NCI-H460 (cell line): Measurements from ENCODE around the gene SPRY4. TPM values are rescaled to one million over a fixed set of nuclear protein-coding genes. Genes with fewer than 3 reads are reported as not detected.
"Not testable (repeated sequence)": the region's sequence is repeated elsewhere in the genome, so short reads cannot be mapped to it uniquely, and the experiment has no call there.

Source experiments
- DNase-seq: peaks from one replicate; pipeline ENCODE4 v3.0.0-alpha.2; 2016; ENCODE audit warnings: low read depth; ENCODE audit errors: extremely low read depth
- total RNA-seq: library from RNA; depleted of rRNA; stranded (reverse); fragments of >200 nt; shearing (Covaris generic); gene quantifications from 2 replicates; pipeline ENCODE4 v1.2.3, GENCODE V29; 2014

The SPRY4 gene
- total RNA-seq, 1 experiment from 2014 or later, result 24.7 TPM

DNA sequence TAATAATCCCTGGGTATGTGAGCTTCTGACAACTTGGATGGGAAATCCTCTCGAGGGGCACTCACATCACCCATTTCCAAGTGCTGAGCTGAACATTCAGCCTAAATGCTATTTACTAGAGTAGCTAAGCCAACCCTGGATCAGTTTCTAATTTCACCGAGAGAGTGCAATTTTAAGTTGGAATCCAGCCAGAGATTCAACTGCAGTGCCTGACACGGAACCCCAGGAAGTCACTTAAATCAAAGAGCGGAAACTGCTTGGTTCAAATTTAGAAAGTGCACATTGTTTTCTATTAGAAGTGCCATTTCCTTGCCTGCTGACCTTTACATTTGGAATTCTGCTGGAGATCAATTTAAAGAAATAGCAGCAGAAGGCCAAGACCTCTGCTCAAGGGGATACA is 8.8 kb downstream of the SPRY4 start:
- no peak for DNase-seq

DNA sequence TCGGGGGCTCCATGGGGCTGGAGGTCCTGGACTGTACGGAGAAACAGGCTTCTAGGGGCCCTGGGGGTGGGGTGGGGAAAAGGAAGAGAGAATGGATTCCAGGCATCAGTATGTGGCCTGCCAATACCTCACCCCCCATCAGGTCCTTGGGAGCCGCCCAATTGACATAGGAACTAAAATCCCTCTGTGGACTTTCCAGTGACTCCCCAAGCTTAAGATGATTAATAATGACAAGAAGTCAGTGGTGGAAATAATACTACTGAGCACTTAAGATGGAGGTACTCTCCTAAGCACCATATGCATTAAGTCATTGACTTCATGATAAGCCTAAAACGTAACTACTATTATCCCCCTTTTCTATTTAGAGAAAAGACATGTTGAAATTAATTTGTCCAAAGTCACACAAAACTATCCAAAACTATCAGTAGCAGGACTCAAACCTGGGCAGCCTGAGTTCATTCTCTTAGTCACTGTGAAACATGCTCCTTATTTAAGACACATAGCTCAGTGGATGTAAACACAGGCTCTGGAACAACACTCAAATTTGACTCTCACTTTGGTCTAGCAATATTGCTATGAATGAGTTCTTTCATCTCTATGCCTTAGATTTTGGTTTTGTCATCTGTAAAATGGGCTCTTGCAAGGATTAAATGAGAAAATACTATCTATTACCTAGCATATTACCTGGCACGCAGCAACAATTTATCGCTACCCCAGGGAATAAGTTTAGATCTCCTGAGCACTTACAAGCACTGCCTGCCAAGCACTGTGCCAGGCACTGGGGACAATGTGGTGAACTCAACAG is 9.5 kb downstream of the SPRY4 start:
- no peak for DNase-seq

DNA sequence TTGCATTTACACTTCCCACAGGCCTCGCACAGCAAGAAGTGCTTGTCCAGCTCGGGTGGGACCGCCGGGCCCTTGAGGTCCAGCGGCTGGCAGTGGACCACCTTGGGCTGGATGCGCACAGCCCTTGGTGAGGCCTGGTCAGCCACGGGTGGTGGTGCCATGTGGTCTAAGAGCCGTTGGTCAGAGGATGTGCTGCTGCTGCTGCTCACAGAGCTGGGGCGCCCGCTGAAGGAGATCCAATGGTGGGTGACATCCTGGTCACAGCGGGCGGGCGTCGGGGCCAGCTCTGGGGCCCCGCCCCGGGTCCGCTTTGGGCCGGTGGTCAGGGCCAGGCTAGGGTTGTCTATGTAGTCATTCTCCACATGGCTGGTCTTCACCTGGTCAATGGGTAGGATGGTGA is 10.2 kb downstream of the SPRY4 start:
- DNase-seq, result no peak

DNA sequence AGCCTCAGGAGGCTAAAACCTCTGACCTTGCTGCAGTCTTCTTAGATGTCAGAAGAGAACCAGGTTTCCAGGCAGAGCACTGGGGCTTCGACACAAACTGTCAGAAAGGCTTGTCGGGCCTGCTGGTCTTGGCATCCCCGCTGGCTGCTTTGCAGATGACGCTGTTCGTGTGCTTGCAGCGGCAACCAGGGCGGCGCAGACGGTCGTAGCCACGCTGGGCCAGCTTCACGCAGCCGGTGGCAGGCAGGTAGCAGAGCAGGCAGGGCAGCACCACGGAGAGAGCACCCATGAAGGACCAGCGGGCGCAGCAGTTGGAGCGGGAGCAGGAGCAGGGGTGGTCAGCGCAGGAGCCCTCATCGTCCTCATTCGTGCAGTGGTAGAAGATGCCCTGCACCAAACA is 10.7 kb downstream of the SPRY4 start:
- no peak for DNase-seq

DNA sequence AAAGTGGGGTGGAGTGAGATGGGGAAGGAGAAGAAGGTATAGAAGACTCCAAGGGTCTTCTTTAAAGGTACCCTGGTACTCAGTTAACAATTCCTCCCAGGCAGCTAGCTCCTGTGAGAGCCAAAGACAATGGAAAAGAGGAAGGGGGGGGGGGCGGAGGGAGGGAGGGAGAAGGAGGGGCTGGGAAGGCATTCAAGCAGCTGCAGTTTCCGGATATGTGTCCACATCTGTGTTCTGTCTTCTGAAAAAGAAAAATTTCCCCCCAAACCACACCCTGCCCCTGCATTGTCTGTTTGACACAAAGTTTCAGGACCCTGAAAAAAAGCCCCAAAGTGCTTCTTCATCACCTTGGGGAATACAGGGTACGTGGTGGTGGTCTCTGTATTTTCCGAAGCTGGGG is 11.1 kb downstream of the SPRY4 start:
- DNase-seq, result no peak

DNA sequence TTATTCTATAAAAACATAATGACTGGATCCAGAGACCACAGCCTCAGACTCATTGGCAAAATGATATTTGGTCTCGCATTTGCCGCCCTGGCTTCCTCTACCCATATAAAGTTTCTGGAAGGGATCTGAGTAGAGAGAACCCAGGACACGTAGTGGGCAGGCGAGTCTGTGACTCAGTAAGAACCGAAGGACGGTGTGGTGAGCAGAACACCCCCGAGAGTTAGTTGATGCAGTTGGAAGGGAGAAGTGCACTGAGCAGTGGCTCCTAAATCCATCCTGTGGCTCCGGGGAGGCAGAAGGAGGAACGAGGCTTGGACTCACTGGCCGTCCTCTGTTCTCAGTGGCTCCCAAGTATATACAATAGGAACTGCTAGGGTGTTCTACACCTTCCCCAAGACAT is 11.5 kb downstream of the SPRY4 start:
- no peak for DNase-seq

DNA sequence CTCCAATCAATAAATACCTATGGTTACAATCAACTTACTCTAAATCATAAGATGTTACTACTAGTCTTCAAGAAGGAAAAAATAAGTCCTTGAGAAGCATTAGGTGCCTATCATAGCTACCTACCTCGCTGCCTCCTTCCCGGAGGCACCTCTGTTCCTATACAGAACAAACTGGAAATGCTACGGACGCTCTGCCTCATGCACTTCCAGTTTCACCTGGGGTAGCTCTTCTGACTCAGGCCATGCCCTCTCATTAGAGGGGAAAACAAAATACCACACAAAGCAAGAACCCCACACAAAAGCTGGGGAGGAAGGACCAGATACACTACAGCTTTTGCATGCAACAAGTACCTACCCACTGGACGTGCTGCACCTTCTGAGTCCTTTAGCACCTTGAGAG is 12.4 kb downstream of the SPRY4 start:
- DNase-seq, result no peak

DNA sequence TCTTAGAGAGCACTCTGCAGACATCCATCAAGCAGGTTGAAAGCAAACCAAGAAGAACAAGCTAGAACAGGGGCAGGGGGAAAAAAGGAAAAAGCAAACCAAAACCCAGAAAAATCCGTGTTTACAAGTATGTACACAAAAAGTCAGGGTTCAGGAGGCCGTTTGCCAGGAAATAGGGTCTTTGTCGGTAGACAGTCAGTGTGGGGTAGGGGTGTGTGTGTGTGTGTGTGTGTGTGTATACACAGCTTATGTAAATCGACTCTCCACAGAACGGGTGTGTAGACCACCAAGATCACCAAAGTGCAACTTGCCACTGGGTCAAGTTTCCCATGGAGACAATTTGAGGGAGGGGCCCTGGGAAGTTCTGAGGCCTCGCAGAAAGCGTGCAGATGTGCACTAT is 13.1 kb downstream of the SPRY4 start:
- DNase-seq, result no peak

DNA sequence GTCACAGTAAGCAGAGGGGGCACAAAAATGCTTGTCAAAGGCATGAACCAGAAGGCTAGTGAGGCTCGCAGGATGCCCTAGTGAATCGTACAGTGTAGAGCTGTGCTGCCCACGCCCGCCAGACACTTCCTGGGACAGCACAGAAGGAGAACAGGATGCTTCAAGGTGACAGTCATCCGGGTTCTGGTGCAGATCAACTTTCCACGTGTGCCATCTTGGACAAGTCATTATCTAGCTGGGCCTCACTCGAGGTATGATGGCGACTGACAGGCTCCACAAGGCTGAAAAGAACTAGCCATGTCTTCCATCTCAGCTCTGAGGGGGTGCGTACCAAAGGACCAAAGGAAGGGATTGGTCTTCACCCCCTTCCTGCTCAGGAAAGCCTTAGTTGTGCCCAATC is 14.0 kb downstream of the SPRY4 start:
- no peak for DNase-seq

DNA sequence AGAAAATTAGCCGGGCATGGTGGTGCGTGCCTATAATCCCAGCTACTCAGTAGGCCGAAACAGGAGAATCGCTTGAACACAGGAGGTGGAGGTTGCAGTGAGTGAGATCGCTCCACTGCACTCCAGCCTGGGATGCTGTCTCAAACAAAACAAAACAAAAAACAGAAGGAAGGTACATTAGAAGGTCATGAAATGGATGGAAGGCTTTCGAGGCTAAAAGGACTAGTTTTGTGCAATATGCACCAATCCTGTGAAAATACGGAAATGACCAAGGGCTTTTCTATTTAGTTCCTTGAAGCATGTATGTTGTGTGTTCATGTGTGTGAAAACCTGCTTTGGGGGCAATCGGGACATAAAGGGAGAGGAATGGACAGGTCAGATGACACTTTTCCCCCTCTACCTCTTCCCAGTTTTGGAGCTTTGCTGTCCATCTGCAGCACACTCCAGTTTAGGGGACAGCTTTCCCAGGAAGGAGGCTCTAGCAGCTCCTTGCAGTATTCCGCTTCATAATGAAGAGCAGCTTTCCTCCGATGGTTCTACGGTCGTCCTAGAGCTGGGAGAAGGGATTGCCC is 15.0 kb downstream of the SPRY4 start:
- DNase-seq, result no peak

DNA sequence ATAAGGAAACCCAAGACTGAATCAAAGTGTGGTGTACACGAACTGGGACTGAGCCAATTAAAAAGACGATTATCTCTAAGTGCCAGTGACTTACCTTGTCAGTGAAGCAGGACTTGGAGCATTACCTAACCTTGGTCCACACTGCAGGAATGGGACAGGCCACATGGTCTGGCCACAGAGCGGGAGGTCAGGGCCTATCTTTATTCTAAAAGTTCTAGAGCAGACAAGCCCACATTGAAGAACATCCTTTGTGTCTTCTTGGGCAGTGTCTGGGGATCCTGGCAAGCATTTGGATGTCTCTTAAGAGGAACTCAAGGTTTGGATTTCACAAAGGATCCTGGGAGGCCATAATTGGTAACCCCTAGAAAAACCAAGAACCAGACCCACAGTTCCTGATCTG is 16.5 kb downstream of the SPRY4 start:
- no peak for DNase-seq

DNA sequence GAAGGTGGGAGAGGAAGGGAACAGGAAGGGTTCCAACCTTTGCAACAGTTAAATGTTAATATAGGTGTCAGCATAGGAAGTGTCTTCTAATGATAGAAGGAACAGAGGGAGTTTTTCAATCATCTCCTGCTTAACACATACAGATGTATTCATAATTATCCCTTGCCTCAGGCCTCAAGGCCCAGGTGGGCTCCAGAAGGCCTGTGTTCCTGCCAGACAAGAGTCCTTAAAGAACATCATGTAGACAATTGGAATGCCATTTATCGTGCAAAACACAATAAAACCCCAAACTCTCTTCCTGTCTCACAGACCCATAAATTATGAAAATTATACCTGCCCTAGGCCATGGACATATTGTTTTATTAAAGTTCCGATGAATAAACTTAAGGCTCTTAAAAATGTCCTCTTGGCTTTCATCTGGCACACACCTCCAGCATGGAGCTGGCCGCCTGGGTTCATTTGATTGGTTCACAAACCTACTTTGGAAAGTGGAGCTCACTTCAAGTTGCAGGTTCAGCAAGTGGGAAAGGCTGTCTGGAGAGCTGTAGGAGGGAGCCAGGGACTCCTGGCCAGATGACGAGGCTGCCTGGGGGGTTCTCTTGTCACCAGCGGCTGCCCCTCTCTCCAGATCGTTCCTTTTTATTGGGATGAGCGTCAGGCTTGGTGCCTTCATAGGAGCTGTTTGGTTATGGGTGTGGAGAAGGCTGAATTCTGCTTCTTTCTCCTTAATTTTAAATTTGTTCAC is 17.5 kb downstream of the SPRY4 start:
- DNase-seq, result no peak

DNA sequence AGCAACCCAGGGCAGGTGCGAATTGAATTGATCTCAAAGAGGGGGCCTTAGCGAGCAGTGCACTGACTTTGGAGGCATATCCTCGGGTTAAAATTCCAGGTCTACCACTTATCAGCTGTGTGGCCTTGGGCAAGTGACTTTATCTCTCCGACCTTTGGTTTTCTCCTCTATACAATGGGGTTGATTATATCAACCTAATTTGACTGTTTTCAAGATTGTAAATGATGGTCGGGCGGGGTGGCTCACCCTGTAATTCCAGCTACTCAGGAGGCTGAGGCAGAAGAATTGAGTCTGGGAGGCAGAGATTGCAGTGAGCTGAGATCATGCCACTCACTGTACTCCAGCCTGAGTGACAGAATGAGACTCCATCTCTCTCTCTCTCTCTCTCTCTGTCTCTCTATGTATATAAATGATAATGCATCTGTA is 18.7 kb downstream of the SPRY4 start:
- DNase-seq, result no peak

DNA sequence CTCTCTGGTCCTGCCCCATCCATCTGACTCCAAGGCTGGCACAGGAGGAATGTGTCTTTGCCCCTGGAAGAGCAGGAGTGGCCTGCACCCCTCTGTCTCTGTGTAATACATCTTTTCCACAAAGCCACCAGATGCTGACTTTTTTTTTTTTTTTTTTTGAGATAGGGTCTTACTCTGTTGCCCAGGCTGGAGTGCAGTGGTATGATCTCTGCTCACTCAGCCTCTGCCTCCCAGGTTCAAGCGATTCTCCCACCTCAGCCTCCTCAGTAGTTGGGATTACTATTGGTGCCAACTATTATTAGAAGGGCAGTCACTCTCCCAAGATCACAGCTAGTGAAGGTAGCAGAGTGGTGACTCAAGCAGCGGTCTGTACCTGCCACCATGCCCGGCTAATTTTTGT is 19.6 kb downstream of the SPRY4 start:
- DNase-seq, result no peak

DNA sequence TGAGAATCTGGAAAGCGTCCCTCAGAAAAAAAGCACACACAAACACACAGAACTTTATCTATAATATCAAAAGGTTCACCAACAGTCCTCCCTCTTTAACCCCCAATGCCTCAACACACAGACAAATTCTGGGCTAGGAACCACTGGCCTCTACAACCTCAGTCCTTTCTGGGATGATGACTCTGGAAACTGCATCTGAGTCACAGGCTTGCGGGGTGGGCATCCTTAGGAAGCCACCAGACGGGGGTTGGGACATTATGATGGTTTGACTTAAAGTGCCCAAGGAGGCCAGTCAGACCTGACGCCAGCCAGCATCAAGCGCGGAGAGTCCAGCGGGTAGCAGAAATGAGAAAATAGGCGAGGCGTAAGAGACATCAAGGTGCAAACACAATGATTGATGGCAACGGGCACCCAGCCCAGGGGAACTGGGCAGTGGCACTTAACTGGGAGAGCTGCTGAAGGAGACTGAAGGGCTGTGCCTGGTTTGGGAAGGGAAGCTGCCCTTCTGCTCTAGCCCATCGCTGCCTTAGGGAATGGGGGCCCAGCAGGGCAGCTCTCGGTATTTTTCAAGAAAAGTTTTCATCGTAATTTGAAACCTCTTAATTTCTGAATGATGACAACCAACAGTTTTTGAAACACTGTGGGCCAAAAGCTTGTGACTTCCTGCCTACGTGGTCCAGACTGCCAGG is 20.7 kb downstream of the SPRY4 start:
- no peak for DNase-seq

DNA sequence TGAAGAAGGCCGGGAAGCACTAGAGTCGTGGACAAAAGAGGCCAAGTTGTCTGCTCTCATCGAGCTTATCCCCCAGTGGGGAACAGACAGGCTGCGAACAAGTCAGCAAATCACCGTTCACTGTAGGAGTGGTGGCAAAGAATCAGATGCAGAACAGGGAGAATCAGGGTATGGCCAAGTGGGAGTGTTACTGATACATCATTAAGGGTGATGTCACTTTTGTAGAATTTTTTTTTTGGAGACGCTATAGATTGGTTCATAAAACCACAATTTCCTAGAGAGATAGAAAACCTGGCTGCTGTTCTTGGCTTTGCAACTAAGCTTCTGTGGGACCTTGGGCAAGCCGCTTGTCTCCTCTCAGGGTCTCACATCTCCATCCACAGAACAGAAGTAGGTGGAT is 21.3 kb downstream of the SPRY4 start:
- no peak for DNase-seq

DNA sequence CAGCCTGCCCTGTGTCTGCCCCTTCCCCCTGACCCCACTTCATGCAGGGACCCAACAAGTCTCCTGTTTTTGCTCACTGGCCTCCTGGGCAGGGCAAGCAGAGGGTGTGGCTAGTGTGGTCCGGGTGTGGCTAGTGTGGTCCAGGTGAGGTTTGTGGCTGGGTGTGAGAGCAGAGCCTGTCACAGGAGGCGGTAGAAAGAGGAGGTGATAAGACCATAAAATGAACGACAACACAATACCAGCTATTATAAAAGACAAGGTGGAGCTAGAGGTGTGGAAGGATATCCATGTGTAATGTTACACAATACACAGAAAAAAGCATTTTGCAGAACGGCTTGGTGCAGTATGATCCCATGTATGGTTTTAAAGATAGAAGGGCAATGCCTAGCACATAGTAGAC is 23.3 kb downstream of the SPRY4 start:
- no peak for DNase-seq

DNA sequence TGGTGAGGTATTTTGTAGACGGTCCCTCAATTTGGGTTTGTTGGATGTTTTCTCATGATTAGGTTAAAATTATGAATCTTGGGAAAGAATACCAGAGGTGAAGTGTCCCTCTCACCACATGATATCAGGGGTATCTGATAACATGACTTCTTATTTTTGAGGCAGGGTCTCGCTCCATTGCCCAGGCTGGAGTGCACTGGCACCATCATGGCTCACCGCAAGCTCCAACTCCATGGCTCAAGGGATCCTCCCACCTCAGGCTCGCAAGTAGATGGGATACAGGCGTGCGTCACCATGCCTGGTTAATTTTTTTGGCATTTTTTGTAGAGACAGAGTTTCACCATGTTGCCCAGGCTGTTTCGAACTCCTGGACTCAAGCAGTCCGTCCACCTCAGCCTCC is 24.1 kb downstream of the SPRY4 start:
- no peak for DNase-seq

DNA sequence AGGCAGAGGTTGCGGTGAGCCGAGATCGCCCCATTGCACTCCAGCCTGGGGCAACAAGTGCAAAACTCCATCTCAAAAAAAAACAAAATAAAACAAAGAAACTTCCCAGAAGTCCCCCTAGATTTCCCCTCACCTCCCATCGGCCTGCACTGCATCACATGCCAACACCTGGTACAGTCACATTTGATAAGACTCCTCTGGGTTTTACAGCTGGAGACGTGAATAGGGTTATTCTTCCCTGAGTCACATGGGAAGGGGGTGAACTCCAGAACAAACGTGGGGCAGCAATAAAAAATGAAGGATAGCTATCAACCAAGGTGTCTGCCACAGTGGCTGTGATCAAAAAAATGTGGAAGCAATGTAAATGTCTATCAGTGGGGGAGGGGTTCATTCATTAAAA is 26.0 kb downstream of the SPRY4 start:
- DNase-seq, result no peak

DNA sequence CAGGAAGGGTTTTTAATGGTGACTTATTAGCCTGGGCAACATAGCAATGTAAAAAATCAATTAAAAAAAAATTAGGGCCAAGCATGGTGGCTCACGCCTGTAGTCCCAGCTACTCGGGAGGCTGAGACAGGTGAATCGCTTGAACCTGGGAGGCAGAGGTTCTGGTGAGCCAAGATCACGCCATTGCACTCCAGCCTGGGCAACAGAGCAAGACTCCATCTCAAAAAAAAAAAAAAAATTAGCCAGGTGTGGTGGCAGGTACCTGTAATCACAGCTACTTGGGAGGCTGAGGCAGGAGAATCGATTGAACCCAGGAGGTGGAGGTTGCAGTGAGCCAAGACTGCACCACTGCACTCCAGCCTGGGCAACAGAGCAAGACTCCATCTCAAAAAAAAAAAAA is 27.0 kb downstream of the SPRY4 start:
- not testable (repeated sequence) for DNase-seq

DNA sequence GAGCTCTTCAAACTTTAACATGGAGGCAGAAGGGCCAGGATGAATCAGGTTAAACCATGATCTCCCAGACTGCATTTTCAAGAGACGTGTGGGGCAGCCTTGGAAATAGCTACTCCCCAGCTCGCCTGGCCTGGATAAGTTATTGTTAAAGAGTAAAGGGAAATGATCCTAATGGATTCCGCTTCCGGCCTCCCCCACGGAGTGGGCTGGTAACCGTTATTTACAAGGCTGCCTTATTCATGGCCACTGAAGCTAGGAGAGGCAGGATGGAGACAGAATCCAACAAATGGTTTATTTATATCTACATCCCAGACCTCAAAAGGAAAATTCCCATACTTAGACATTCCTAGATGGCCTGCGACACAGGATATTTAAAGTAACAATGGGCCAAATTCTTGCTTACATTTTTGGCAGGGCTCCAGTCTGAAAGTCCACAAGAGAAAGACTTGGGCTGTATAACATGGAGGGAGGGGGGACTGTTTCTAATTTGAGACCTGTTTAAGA is 27.9 kb downstream of the SPRY4 start:
- no peak for DNase-seq
